ENCODE data around the gene TTC9.

GRCh38 chr14:70700955-70701585, 59.4 kb downstream of the TTC9 start:
- no peak for TF ChIP-seq ZNF274 (IDR thresholded peaks at IDR 0.05; ENCODE audit: low read depth, low read length)
- no peak for TF ChIP-seq YY1 (IDR thresholded peaks at IDR 0.05; ENCODE audit: insufficient read depth, insufficient read length)
